HepG2 (cell line): ENCODE results near the gene TOP3B. TPM values are rescaled to one million over a fixed set of nuclear protein-coding genes. Genes with fewer than 3 reads are reported as not detected.

Source experiments
- ATAC-seq: fragments of 200-7000 bp; cut with Tn5 transposase; 3 replicates; pipeline ENCODE4 v1.9.1; 2020; ENCODE audit warnings: mild to moderate bottlenecking, moderate library complexity
- BruUV-seq: library from RNA; stranded (reverse); fragments of 400-500 nt; replicated peaks from 2 replicates; lab custom pipeline; 2021; lab: Mats Ljungman, UMichigan
- CTCF ChIA-PET: fragments of 300-600 bp; formaldehyde crosslinking; extraction: SDS; loops from one replicate; lab custom pipeline; 2021; ENCODE audit warnings: low total read pairs, inconsistent platforms, low intra/inter-chr PET ratio; lab: Yijun Ruan, JAX
- POLR2A ChIA-PET: fragments of 350-600 bp; sonication (Branson Sonifier 250); formaldehyde crosslinking; loops from one replicate; lab custom pipeline; 2020; ENCODE audit warnings: antibody characterized with exemption, inconsistent platforms; lab: Yijun Ruan, JAX
- DNase-seq: peaks from one replicate; pipeline ENCODE4 v3.0.0-alpha.2; 2015; ENCODE audit warnings: low spot score
- FAIRE-seq: peaks from 3 replicates; lab custom pipeline; 2011; peaks lifted over from hg19 to GRCh38; lab: Jason Lieb, UNC
- H2AFZ ChIP-seq: one replicate; pipeline ENCODE4 v1.6.1; 2011; ENCODE audit warnings: low read length, inconsistent platforms
- H3K27ac ChIP-seq: fragments of 300-600 bp; 3 replicates; pipeline ENCODE4 v1.8.0; 2011; ENCODE audit warnings: mixed run types, mild to moderate bottlenecking, mixed read lengths, low read length, inconsistent platforms; ENCODE audit not compliant: insufficient read depth; ENCODE audit errors: extremely low read length
- H3K27me3 ChIP-seq, 2 experiments: fragments of 200-600 bp in 1 of 2; 2 replicates in 1 of 2; 3 replicates in 1 of 2; pipeline versions ENCODE4 v1.6.0 to v1.8.0; 2011; ENCODE audit warnings: low read length in 2 of 2, mild to moderate bottlenecking in 2 of 2, moderate library complexity in 2 of 2, inconsistent platforms in 1 of 2; ENCODE audit not compliant: insufficient read depth in 2 of 2, control insufficient read depth in 1 of 2
- H3K36me3 ChIP-seq, 2 experiments: fragments of 200-600 bp in 1 of 2; replicated peaks in 1 of 2; 2 replicates in 1 of 2; 3 replicates in 1 of 2; pipeline versions ENCODE4 v1.5.1 to v1.8.0; 2011; ENCODE audit warnings: low read length in 2 of 2, inconsistent platforms in 1 of 2; ENCODE audit not compliant: insufficient read depth in 2 of 2, control insufficient read depth in 1 of 2
- H3K4me1 ChIP-seq: 2 replicates; pipeline ENCODE4 v1.5.1; 2012; ENCODE audit warnings: low read length, inconsistent platforms; ENCODE audit not compliant: insufficient read depth
- H3K4me2 ChIP-seq: 2 replicates; pipeline ENCODE4 v1.6.0; 2011; ENCODE audit warnings: low read depth, low read length, inconsistent platforms
- H3K4me3 ChIP-seq, 3 experiments: fragments of 200-600 bp in 1 of 3; sonication (generic), shearing (Covaris generic) in 1 of 3; replicated peaks in 1 of 3; 2 replicates each; pipeline ENCODE4 v1.5.1; 2011 to 2016; ENCODE audit warnings: low read length in 3 of 3, inconsistent platforms in 2 of 3, low read depth in 2 of 3, mild to moderate bottlenecking in 2 of 3, control low read depth in 1 of 3, mixed read lengths in 1 of 3; ENCODE audit not compliant: insufficient read depth in 1 of 3
- H3K79me2 ChIP-seq: one replicate; pipeline ENCODE4 v1.6.1; 2011; ENCODE audit warnings: low read length, inconsistent platforms; ENCODE audit not compliant: insufficient read depth
- H3K9ac ChIP-seq: 2 replicates; pipeline ENCODE4 v1.6.0; 2011; ENCODE audit warnings: mild to moderate bottlenecking, low read depth, low read length, inconsistent platforms; ENCODE audit not compliant: insufficient read depth
- H3K9me3 ChIP-seq: 2 replicates; pipeline ENCODE4 v1.5.1; 2012; ENCODE audit warnings: mild to moderate bottlenecking, low read length
- H4K20me1 ChIP-seq: 2 replicates; pipeline ENCODE4 v1.6.0; 2011; ENCODE audit warnings: inconsistent platforms, mild to moderate bottlenecking, low read length, moderate library complexity; ENCODE audit not compliant: insufficient read depth
- AGO1 ChIP-seq: fragments of 200-400 bp; formaldehyde crosslinking; IDR thresholded peaks from 2 replicates; pipeline ENCODE4 v1.6.1; 2017; ENCODE audit warnings: mild to moderate bottlenecking, low read depth, low read length, moderate library complexity; ENCODE audit not compliant: poor library complexity, severe bottlenecking
- BORCS8-MEF2B ChIP-seq: sonication (generic); formaldehyde crosslinking; IDR thresholded peaks from 2 replicates; pipeline ENCODE4 v1.8.0; 2022; ENCODE audit warnings: mild to moderate bottlenecking, missing genetic modification reagents
- CCDC6 ChIP-seq: sonication (generic); formaldehyde crosslinking; IDR thresholded peaks from 2 replicates; pipeline ENCODE4 v1.8.1; 2022; ENCODE audit warnings: mild to moderate bottlenecking, missing genetic modification reagents, moderate library complexity
- DR1 ChIP-seq: sonication (generic); formaldehyde crosslinking; IDR thresholded peaks from 2 replicates; pipeline ENCODE4 v1.8.0; 2021; ENCODE audit warnings: mild to moderate bottlenecking, missing genetic modification reagents, inconsistent platforms
- HDAC1 ChIP-seq: sonication (generic); formaldehyde crosslinking; IDR thresholded peaks from 2 replicates; pipeline ENCODE4 v1.5.1; 2020; ENCODE audit warnings: mild to moderate bottlenecking, missing genetic modification reagents
- HDAC2 ChIP-seq: sonication (generic); formaldehyde crosslinking; IDR thresholded peaks from 2 replicates; pipeline ENCODE4 v1.4.0; 2020; ENCODE audit warnings: missing genetic modification reagents
- HMG20A ChIP-seq: IDR thresholded peaks from 2 replicates; pipeline ENCODE4 v1.6.1; 2016; ENCODE audit warnings: borderline replicate concordance
- HNRNPLL ChIP-seq: fragments of 200-400 bp; formaldehyde crosslinking; IDR thresholded peaks from 2 replicates; pipeline ENCODE4 v1.6.1; 2017; ENCODE audit warnings: mild to moderate bottlenecking, low read depth, low read length; ENCODE audit not compliant: poor library complexity, severe bottlenecking
- ISL2 ChIP-seq: sonication (generic); formaldehyde crosslinking; IDR thresholded peaks from 2 replicates; pipeline ENCODE4 v1.5.0; 2020; ENCODE audit warnings: missing genetic modification reagents
- JUND ChIP-seq: sonication (generic); formaldehyde crosslinking; IDR thresholded peaks from 2 replicates; pipeline ENCODE4 v1.8.0; 2022; ENCODE audit warnings: mild to moderate bottlenecking, missing genetic modification reagents
- KLF12 ChIP-seq: sonication (generic); formaldehyde crosslinking; IDR thresholded peaks from 2 replicates; pipeline ENCODE4 v1.4.0; 2020; ENCODE audit warnings: missing genetic modification reagents, borderline replicate concordance
- KMT2A ChIP-seq: sonication (generic); formaldehyde crosslinking; IDR thresholded peaks from 2 replicates; pipeline ENCODE4 v1.4.0; 2020; ENCODE audit warnings: missing genetic modification reagents
- POGK ChIP-seq: sonication (generic); formaldehyde crosslinking; conservative IDR thresholded peaks from 2 replicates; pipeline ENCODE4 v1.8.0; 2022; ENCODE audit warnings: mild to moderate bottlenecking, moderate library complexity, missing genetic modification reagents
- POLR2A ChIP-seq, 2 experiments: IDR thresholded peaks; 2 replicates each; pipeline ENCODE4 v1.6.1; 2011; ENCODE audit warnings: low read depth in 2 of 2, low read length in 2 of 2, mild to moderate bottlenecking in 1 of 2, moderate library complexity in 1 of 2; ENCODE audit not compliant: insufficient read depth in 1 of 2
- REL ChIP-seq: sonication (generic); formaldehyde crosslinking; conservative IDR thresholded peaks from 2 replicates; pipeline ENCODE4 v1.8.0; 2022; ENCODE audit warnings: mild to moderate bottlenecking, missing genetic modification reagents, moderate library complexity
- SIN3B ChIP-seq: fragments of 150-350 bp; IDR thresholded peaks from 2 replicates; pipeline ENCODE4 v1.6.1; 2014; ENCODE audit warnings: low read length
- TCF7 ChIP-seq: sonication (generic); IDR thresholded peaks from 2 replicates; pipeline ENCODE4 v1.6.1; 2016; ENCODE audit warnings: antibody characterized with exemption, low read depth
- TEAD3 ChIP-seq: optimal IDR thresholded peaks from 2 replicates; pipeline ENCODE3; 2016; ENCODE audit warnings: borderline replicate concordance
- ZNF101 ChIP-seq: sonication (generic); formaldehyde crosslinking; IDR thresholded peaks from 2 replicates; pipeline ENCODE4 v1.4.0; 2020; ENCODE audit warnings: mild to moderate bottlenecking, low read depth, missing genetic modification reagents, borderline replicate concordance
- ZNF484 ChIP-seq: sonication (generic); formaldehyde crosslinking; IDR thresholded peaks from 2 replicates; pipeline ENCODE4 v1.5.1; 2020; ENCODE audit warnings: mild to moderate bottlenecking, low read depth, missing genetic modification reagents, borderline replicate concordance
- ZNF605 ChIP-seq: sonication (generic); formaldehyde crosslinking; IDR thresholded peaks from 2 replicates; pipeline ENCODE4 v1.8.0; 2022; ENCODE audit warnings: mild to moderate bottlenecking, missing genetic modification reagents
- ZNF660 ChIP-seq: sonication (generic); formaldehyde crosslinking; IDR thresholded peaks from 2 replicates; pipeline ENCODE4 v1.5.1; 2020; ENCODE audit warnings: mild to moderate bottlenecking, low read depth, missing genetic modification reagents, borderline replicate concordance
- ZSCAN25 ChIP-seq: sonication (generic); formaldehyde crosslinking; IDR thresholded peaks from 2 replicates; pipeline ENCODE4 v1.8.0; 2022; ENCODE audit warnings: mild to moderate bottlenecking, missing genetic modification reagents
- WGBS: methylation state at CpG from one replicate; pipeline ENCODE4 v1.1.6; 2017; ENCODE audit warnings: low lambda C conversion rate; 5-methylcytosine and 5-hydroxymethylcytosine counted together
- in situ Hi-C: cut with HindIII; loops from 2 replicates; pipeline ENCODE4 v1.10.0; 2017; ENCODE audit warnings: low pct_unique_long_range_greater_than_20kb; ENCODE audit not compliant: extremely low pct_ligation_motif_present
- intact Hi-C: fragments of 100-400 bp; cut with micrococcal nuclease; formaldehyde crosslinking; loops from one replicate; pipeline ENCODE4 v1.10.0; 2022; ENCODE audit not compliant: unreplicated experiment
- polyA plus RNA-seq, 8 experiments: library from polyadenylated mRNA; depleted of rRNA in 3 of 8; stranded (reverse) in 7 of 8; unstranded in 1 of 8; fragments of >200 nt; fragmentation: Illumina TruSeq in 4 of 8; extraction: Trizol in 4 of 8; gene quantifications; 2 replicates each; pipeline versions ENCODE4 v1.2.1 to v1.2.3, GENCODE V29; 2011 to 2016; ENCODE audit warnings: low read depth in 4 of 8, missing spikeins in 1 of 8, mixed read lengths in 1 of 8; ENCODE audit not compliant: insufficient read depth in 1 of 8
- total RNA-seq, 5 experiments: library from RNA; depleted of rRNA; stranded (reverse); fragments of >200 nt; fragmentation: Illumina TruSeq; extraction: Trizol; gene quantifications; 2 replicates each; pipeline ENCODE4 v1.2.3, GENCODE V29; 2016; ENCODE audit warnings: low read depth in 1 of 5

Gene TOP3B
- total and polyA plus RNA-seq, 2 of the 13 experiments (the other 11 are each of a cell fraction or from before 2014, with no cell fraction given): 28.5 to 29.7 TPM

- Histone ChIP-seq H3K27me3 (no peaks in the 10 kb centered on the region; a peak in 1 of 5 replicates), H3K9me3 (no peaks in the 10 kb centered on the region), H3K36me3 (no peaks in the 10 kb centered on the region), H3K79me2 (no peaks in the 10 kb centered on the region), H4K20me1 (peaks cover 3% of the 10 kb centered on the region; the same call in 1 of the 2 replicates), H3K4me1 (peaks cover 16% of the 10 kb centered on the region), H3K4me2 (peak within 1 kb of the TSS; percentile 79), H2AFZ (peak within 1 kb of the TSS; percentile 81), H3K9ac (peak within 1 kb of the TSS; percentile 72), H3K27ac (no peak within 1 kb of the TSS), H3K4me3 (peak within 1 kb of the TSS; percentile 67 to 90 (median 86))
- ATAC-seq (peak; percentile 77), DNase-seq (peak; percentile 57), FAIRE-seq (no peak)
- in situ Hi-C loops: no loop called here
- WGBS: 9% methylated on average over 30 of the region's 58 CpGs
- ChIA-PET POLR2A (interaction anchor here (2.4 kb wide), 1 partner anchor 15 kb away, joined by 16 read pairs; no protein-coding TSS in a partner anchor), CTCF (interaction anchor here (1.4 to 2.8 kb wide), 2 partner anchors 15 to 240 kb away, joined by 5 to 25 read pairs; no protein-coding TSS in a partner anchor)
- intact Hi-C loops: loop anchor here (2.0 kb wide), 2 partner anchors 14 to 240 kb away; no protein-coding TSS in a partner anchor
- BruUV-seq: no TSS peak
- TF ChIP-seq ZNF101 (CRISPR knock-in tag) (no peak), POGK (0 out of 2 replicates have a peak, but pooled peaks have one; percentile 17), ZNF484 (CRISPR knock-in tag) (no peak), POLR2A (IDR thresholded peaks at IDR 0.05; ENCODE audit: insufficient read depth in 1 of 2, low read depth in 2 of 2, low read length in 2 of 2) (peak in 1 of 2 experiments; percentile 71; a peak in 2 of 4 replicates), KMT2A (no peak), CCDC6 (no peak), ZSCAN25 (CRISPR knock-in tag) (no peak), HDAC1 (CRISPR knock-in tag) (peak; percentile 70), REL (CRISPR knock-in tag) (no peak), JUND (CRISPR knock-in tag) (no peak), HMG20A (no peak), ZNF605 (CRISPR knock-in tag) (no peak), DR1 (CRISPR knock-in tag) (no peak), TEAD3 (CRISPR knock-in tag) (peak; percentile 21), HDAC2 (CRISPR knock-in tag) (0 out of 2 replicates have a peak, but pooled peaks have one; percentile 22), TCF7 (no peak), SIN3B (0 out of 2 replicates have a peak, but pooled peaks have one; percentile 16), BORCS8-MEF2B (no peak; the same call in 1 of the 2 replicates), ISL2 (CRISPR knock-in tag) (no peak), AGO1 (peak; percentile 17), ZNF660 (CRISPR knock-in tag) (no peak), HNRNPLL (peak; percentile 70), KLF12 (CRISPR knock-in tag) (no peak)
Measured at GRCh38 chr22:21952586-21953571, 29.7 kb downstream of the TOP3B start, which contains the start of gene PPM1F. Gene PPM1F (minus strand): TSS chr22:21952848. CDS start chr22:21946048, 6,800 bp downstream.
